ENCODE results near the gene CEACAM1.
"Not testable (repeated sequence)": the region's sequence is repeated elsewhere in the genome, so short reads cannot be mapped to it uniquely, and the experiment has no call there.

Gene CEACAM1

DNA sequence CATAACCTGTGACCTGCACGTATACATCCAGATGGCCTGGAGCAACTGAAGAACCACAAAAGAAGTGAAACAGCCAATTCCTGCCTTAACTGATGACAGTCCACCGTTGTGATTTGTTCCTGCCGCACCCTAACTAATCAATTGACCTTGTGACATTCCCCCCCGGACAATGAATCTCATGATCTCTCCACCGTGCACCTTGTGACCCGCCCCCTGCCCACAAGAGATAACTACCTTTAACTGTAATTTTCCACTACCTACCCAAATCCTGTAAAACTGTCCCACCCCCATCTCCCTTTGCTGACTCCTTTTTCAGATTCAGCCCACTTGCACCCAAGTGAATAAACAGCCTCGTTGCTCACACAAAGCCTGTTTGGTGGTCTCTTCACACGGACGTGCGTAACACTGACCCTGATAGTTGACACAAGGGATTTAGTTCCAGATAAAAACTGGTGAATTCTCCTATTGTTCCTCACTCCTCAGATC is 29.1 kb upstream of the CEACAM1 start:
- H3K23ac ChIP-seq (ENCODE audit: low read length in 2 of 2); H3K9ac ChIP-seq (ENCODE audit: low read length); H3K79me1 ChIP-seq (replicated peaks; ENCODE audit: low read length, poor library complexity, severe bottlenecking); H2BK12ac ChIP-seq (ENCODE audit: low read length in 2 of 2); H3K4me2 ChIP-seq (ENCODE audit: low read length, poor library complexity, severe bottlenecking); DNase-seq; H2AK5ac ChIP-seq (ENCODE audit: low read length, severe bottlenecking); H3K4me1 ChIP-seq (ENCODE audit: control insufficient read depth, insufficient read depth, low read depth, low read length); H3K27ac ChIP-seq (ENCODE audit: low read length, poor library complexity, severe bottlenecking); H2BK5ac ChIP-seq (ENCODE audit: low read depth, low read length, poor library complexity, severe bottlenecking); H4K8ac ChIP-seq (ENCODE audit: low read length); H3K4ac ChIP-seq (ENCODE audit: low read depth in 1 of 2, low read length in 2 of 2); H4K91ac ChIP-seq (ENCODE audit: low read length); H3K18ac ChIP-seq (ENCODE audit: low read depth in 1 of 2, low read length in 2 of 2); H3K4me3 ChIP-seq (ENCODE audit: insufficient read depth in 1 of 2, low read depth in 1 of 2, low read length in 2 of 2); H3K9me3 ChIP-seq (ENCODE audit: control insufficient read depth, low read length); H3K14ac ChIP-seq (ENCODE audit: low read length in 2 of 2); H2BK120ac ChIP-seq (ENCODE audit: low read depth, low read length); H3K36me3 ChIP-seq (ENCODE audit: control insufficient read depth in 1 of 2, insufficient read depth in 2 of 2, low read depth in 1 of 2, low read length in 2 of 2); H2BK15ac ChIP-seq (ENCODE audit: low read depth, poor library complexity, severe bottlenecking); H2AFZ ChIP-seq (ENCODE audit: low read depth, low read length): not testable (repeated sequence)
- 83% methylated on average over 10 of the region's 10 CpGs for whole genome bisulfite sequencing
- peaks cover 28 to 92% of the 10 kb centered on the region in 2 experiments for H3K27me3 ChIP-seq (ENCODE audit: control insufficient read depth in 1 of 2, insufficient read depth in 1 of 2, low read length in 2 of 2)

DNA sequence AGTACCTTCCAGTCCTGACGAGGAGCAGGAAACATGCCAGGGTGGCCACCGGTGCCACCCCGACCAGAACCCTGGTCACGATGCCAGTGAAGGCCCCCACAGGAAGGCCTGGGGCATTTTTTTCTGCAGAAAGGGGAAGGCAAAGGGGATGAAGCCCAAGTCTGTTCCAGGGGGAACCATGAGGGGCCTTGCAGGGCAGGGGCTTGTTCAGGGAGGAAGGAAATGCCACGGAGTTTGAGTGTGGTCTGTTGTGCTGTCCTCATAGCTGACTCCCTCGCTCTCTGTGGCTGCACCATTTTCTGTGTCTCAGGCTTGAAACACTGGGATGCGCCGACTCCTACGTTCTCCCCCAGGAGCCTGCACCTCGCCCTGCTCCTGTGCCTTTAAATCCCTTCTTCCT is 27.5 kb upstream of the CEACAM1 start:
- no peak for DNase-seq
- H3K4me2 ChIP-seq (ENCODE audit: low read length, poor library complexity, severe bottlenecking), result no peak overlapping the region
- H3K9me3 ChIP-seq (ENCODE audit: control insufficient read depth, low read length), result peaks cover 7% of the 10 kb centered on the region
- H3K4me1 ChIP-seq (ENCODE audit: control insufficient read depth, insufficient read depth, low read depth, low read length), result peaks cover 2% of the 10 kb centered on the region
- no peak overlapping the region for H3K27ac ChIP-seq (ENCODE audit: low read length, poor library complexity, severe bottlenecking)
- no peak overlapping the region for H3K9ac ChIP-seq (ENCODE audit: low read length)
- H3K14ac ChIP-seq (ENCODE audit: low read length in 2 of 2), result no peak overlapping the region
- no peak overlapping the region for H2AK5ac ChIP-seq (ENCODE audit: low read length, severe bottlenecking)
- H2BK5ac ChIP-seq (ENCODE audit: low read depth, low read length, poor library complexity, severe bottlenecking), result no peak overlapping the region
- H4K8ac ChIP-seq (ENCODE audit: low read length), result no peak overlapping the region
- H2BK12ac ChIP-seq (ENCODE audit: low read length in 2 of 2), result no peak overlapping the region
- H3K36me3 ChIP-seq (ENCODE audit: control insufficient read depth in 1 of 2, insufficient read depth in 2 of 2, low read depth in 1 of 2, low read length in 2 of 2), result no peaks in the 10 kb centered on the region
- H3K18ac ChIP-seq (ENCODE audit: low read depth in 1 of 2, low read length in 2 of 2), result no peak overlapping the region
- H2AFZ ChIP-seq (ENCODE audit: low read depth, low read length), result no peak overlapping the region
- H3K23ac ChIP-seq (ENCODE audit: low read length in 2 of 2), result no peak overlapping the region
- no peaks in the 10 kb centered on the region for H3K79me1 ChIP-seq (replicated peaks; ENCODE audit: low read length, poor library complexity, severe bottlenecking)
- no peak overlapping the region for H2BK120ac ChIP-seq (ENCODE audit: low read depth, low read length)
- peaks cover 26 to 91% of the 10 kb centered on the region in 2 experiments for H3K27me3 ChIP-seq (ENCODE audit: control insufficient read depth in 1 of 2, insufficient read depth in 1 of 2, low read length in 2 of 2)
- 81% methylated on average over 10 of the region's 10 CpGs for WGBS
- no peak overlapping the region for H2BK15ac ChIP-seq (ENCODE audit: low read depth, poor library complexity, severe bottlenecking)
- no peak overlapping the region for H3K4me3 ChIP-seq (ENCODE audit: insufficient read depth in 1 of 2, low read depth in 1 of 2, low read length in 2 of 2)
- no peak overlapping the region for H4K91ac ChIP-seq (ENCODE audit: low read length)
- H3K4ac ChIP-seq (ENCODE audit: low read depth in 1 of 2, low read length in 2 of 2), result no peak overlapping the region

DNA sequence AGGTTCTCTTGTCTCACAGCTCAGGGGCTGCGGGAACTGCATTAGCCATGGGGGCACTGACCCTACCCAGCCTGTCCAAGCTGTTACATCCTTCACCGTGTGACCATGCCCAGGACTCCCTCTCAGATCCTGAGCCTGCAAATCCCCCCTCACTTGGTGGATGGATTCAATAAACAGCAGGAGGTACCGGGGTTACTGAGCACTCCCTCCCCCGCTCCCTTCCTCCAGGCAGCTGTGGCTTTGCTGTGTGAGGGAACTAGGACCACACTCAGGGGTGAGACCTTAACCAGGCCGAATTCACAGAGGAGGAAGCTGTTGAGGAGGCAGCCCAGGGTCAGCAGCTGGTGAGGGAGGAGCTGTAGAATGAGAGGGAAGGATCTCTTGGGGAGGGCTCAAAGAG is 27.0 kb upstream of the CEACAM1 start:
- Histone ChIP-seq H2AK5ac (ENCODE audit: low read length, severe bottlenecking) (no peak overlapping the region), H3K4me3 (ENCODE audit: insufficient read depth in 1 of 2, low read depth in 1 of 2, low read length in 2 of 2) (no peak overlapping the region), H3K27ac (ENCODE audit: low read length, poor library complexity, severe bottlenecking) (no peak overlapping the region), H4K8ac (ENCODE audit: low read length) (no peak overlapping the region), H3K27me3 (ENCODE audit: control insufficient read depth in 1 of 2, insufficient read depth in 1 of 2, low read length in 2 of 2) (peaks cover 26 to 91% of the 10 kb centered on the region in 2 experiments), H2BK15ac (ENCODE audit: low read depth, poor library complexity, severe bottlenecking) (no peak overlapping the region), H3K14ac (ENCODE audit: low read length in 2 of 2) (no peak overlapping the region), H3K4me1 (ENCODE audit: control insufficient read depth, insufficient read depth, low read depth, low read length) (peaks cover 2% of the 10 kb centered on the region), H2AFZ (ENCODE audit: low read depth, low read length) (no peak overlapping the region), H3K18ac (ENCODE audit: low read depth in 1 of 2, low read length in 2 of 2) (no peak overlapping the region), H3K23ac (ENCODE audit: low read length in 2 of 2) (no peak overlapping the region), H2BK12ac (ENCODE audit: low read length in 2 of 2) (no peak overlapping the region), H3K4me2 (ENCODE audit: low read length, poor library complexity, severe bottlenecking) (no peak overlapping the region), H3K79me1 (replicated peaks; ENCODE audit: low read length, poor library complexity, severe bottlenecking) (no peaks in the 10 kb centered on the region), H3K9ac (ENCODE audit: low read length) (no peak overlapping the region), H2BK5ac (ENCODE audit: low read depth, low read length, poor library complexity, severe bottlenecking) (no peak overlapping the region), H3K9me3 (ENCODE audit: control insufficient read depth, low read length) (peaks cover 7% of the 10 kb centered on the region), H3K36me3 (ENCODE audit: control insufficient read depth in 1 of 2, insufficient read depth in 2 of 2, low read depth in 1 of 2, low read length in 2 of 2) (no peaks in the 10 kb centered on the region), H3K4ac (ENCODE audit: low read depth in 1 of 2, low read length in 2 of 2) (no peak overlapping the region), H4K91ac (ENCODE audit: low read length) (no peak overlapping the region), H2BK120ac (ENCODE audit: low read depth, low read length) (no peak overlapping the region)
- 46% methylated on average over 5 of the region's 5 CpGs for WGBS
- no peak for DNase-seq

DNA sequence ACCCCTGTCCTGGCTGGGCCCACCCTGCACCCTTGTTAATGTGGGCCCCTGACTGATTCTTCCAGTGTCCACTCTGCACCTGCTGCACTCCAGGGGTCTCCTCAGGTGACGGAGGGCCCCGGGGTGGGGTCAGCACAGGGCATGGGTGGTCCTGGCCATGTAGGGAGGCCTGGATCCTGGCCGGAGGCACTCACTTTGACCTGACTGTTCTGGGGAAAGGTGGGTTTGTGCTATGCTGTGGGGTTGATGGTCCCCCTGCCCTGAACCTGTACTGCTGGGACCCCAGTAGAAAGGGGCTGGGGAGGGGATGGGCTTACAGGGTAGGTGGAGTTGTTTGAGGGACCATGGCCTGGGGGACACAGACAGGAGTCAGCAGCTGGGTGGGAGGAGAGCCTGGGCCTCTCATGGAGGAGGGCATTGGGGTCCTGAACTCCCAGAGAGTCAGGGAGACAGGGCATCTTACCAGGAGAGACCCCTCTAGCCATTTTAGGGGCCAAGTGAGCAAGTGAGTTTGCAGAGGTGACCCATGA is 25.8 kb upstream of the CEACAM1 start:
- no peak for DNase-seq

More for the DNA sequence above, 25.8 kb upstream of the CEACAM1 start:
- Histone ChIP-seq H3K23ac (ENCODE audit: low read length in 2 of 2) (no peak overlapping the region), H3K27ac (ENCODE audit: low read length, poor library complexity, severe bottlenecking) (no peak overlapping the region), H2BK15ac (ENCODE audit: low read depth, poor library complexity, severe bottlenecking) (no peak overlapping the region), H3K9ac (ENCODE audit: low read length) (no peak overlapping the region), H2AK5ac (ENCODE audit: low read length, severe bottlenecking) (no peak overlapping the region), H2AFZ (ENCODE audit: low read depth, low read length) (no peak overlapping the region), H3K18ac (ENCODE audit: low read depth in 1 of 2, low read length in 2 of 2) (no peak overlapping the region), H2BK12ac (ENCODE audit: low read length in 2 of 2) (no peak overlapping the region), H2BK120ac (ENCODE audit: low read depth, low read length) (no peak overlapping the region), H4K91ac (ENCODE audit: low read length) (no peak overlapping the region), H3K79me1 (replicated peaks; ENCODE audit: low read length, poor library complexity, severe bottlenecking) (no peaks in the 10 kb centered on the region), H3K27me3 (ENCODE audit: control insufficient read depth in 1 of 2, insufficient read depth in 1 of 2, low read length in 2 of 2) (peaks cover 18 to 86% of the 10 kb centered on the region in 2 experiments), H3K36me3 (ENCODE audit: control insufficient read depth in 1 of 2, insufficient read depth in 2 of 2, low read depth in 1 of 2, low read length in 2 of 2) (no peaks in the 10 kb centered on the region), H3K14ac (ENCODE audit: low read length in 2 of 2) (no peak overlapping the region), H3K4me3 (ENCODE audit: insufficient read depth in 1 of 2, low read depth in 1 of 2, low read length in 2 of 2) (no peak overlapping the region), H3K4ac (ENCODE audit: low read depth in 1 of 2, low read length in 2 of 2) (no peak overlapping the region), H3K4me2 (ENCODE audit: low read length, poor library complexity, severe bottlenecking) (no peak overlapping the region), H3K9me3 (ENCODE audit: control insufficient read depth, low read length) (peaks cover 9% of the 10 kb centered on the region), H2BK5ac (ENCODE audit: low read depth, low read length, poor library complexity, severe bottlenecking) (no peak overlapping the region), H3K4me1 (ENCODE audit: control insufficient read depth, insufficient read depth, low read depth, low read length) (peaks cover 2% of the 10 kb centered on the region), H4K8ac (ENCODE audit: low read length) (no peak overlapping the region)
- WGBS, result 81% methylated on average over 3 of the region's 3 CpGs
